Retina (tissue), 1 donor: ENCODE data around the gene C5orf24.
"Not testable (repeated sequence)": the region's sequence is repeated elsewhere in the genome, so short reads cannot be mapped to it uniquely, and the experiment has no call there.

Experiments used
- DNase-seq: peaks from one replicate; pipeline ENCODE4 v3.0.0-alpha.2; 2016

Gene C5orf24

DNA sequence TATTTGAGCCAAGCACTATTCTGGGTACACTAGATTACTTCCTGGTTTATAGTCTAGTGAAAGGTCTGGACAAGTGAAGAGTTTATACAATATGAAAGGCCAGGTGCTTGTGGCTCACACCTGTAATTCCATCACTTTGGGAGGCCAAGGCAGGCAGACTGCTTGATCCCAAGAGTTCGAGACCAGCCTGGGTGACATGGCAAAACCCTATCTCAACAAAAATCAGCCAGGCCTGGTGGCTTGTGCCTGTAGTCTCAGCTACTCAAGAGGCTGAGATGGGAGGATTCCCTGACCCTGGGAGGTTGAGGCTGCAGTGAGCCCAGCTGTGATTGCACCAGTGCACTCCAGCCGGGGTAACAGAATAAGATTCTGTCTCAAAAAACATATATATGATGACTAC lies 18.9 kb downstream of the C5orf24 start:
- DNase-seq: no peak

DNA sequence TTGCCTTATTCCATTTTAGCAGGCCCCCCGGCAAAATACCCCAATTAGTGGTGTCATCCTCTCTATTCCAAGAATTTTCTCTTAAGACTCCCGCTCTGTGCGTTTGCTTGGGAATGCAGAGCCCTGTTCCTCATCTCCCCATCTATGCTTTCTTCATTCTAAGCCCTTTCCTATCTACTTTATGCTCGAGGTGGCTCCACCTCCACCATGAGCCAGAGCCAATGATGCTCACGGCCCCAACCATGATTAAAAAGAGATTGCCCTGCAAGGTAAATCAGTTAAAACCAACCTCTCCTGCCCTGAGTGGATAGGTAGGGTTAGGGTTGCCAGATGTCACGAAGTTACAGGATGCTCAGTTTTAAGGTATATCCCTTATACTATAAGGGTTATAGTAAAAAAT lies 27.7 kb downstream of the C5orf24 start:
- no peak for DNase-seq

DNA sequence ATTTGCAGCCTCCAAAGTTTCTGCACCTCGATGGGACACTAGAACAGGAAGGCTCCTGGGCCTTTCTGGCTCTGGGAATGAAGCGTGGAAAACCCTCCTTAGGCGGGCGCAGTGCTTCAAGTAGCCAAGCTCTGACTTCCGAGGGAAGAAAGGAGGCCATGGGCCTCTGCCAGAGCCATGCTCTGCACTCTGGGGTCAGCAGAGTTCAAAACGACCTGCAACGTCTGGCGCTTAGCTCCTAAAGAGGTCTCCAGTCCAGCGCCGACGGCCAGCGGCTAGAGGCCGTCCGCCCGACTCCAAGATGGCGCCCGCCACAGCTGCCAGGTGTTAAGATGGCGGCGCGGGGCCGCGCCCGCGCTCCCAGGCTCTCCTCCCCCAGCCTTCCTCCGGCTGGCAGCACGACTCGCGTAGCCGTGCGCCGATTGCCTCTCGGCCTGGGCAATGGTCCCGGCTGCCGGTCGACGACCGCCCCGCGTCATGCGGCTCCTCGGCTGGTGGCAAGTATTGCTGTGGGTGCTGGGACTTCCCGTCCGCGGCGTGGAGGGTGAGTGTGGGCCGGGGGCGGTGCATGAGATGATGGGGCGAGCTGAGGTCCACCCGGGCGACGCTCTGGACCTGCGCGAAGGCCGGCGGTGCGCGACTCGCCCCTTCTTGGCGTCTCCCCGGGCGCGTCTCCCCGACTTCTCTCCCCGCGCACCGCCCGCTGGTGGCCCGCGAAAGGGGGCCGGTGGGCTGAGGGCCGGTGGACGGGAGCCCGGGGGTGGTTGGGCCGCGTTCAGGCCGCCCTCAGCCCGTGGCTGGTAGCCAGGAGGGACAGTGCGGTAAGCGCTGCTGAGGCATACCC lies 28.4 kb downstream of the C5orf24 start, which contains the start of gene TXNDC15:
Gene TXNDC15, plus strand, starts transcription at position 385 of the 844 bp plus-strand sequence. Its CDS starts 57 bp downstream, at position 442.
- DNase-seq: peak; percentile 97

DNA sequence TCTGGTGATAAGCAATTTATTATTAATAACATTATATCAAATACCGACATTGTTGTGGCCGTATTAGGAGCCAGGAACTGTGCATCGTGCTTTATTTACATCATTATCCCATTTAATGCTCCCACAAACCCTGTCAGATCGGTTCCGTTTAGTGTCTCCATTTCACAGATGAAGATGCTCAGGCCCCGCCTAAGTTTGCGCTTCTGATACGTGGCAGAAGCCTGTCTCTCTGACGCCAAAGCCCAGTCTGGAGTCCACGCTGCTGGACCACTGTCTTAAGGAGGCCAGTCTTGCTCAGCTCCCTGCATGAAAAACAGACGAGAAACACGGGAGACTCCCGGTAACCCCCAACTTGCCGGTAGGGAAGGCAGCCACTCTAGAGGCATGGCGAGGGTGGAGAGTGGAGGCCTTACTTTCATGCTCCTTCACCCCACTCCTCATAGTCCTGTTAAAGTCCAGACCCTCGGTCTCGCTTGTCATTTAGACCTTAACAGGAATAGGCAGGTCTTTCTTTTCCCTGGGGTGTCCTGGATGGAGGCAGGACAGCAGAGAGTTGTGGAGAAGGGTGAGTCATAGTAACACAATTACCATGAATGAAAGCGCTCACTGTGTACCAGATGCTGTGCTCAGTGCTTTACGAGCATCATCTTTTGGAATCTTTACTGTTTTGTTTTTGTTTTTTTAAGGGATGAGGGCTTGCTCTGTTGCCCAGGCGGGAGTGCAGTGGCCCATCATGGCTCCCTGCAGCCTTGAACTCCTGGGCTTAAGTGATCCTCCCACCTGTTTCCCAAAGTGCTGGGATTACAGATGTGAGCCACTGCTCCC lies 29.3 kb downstream of the C5orf24 start:
- peak; percentile 78 for DNase-seq

DNA sequence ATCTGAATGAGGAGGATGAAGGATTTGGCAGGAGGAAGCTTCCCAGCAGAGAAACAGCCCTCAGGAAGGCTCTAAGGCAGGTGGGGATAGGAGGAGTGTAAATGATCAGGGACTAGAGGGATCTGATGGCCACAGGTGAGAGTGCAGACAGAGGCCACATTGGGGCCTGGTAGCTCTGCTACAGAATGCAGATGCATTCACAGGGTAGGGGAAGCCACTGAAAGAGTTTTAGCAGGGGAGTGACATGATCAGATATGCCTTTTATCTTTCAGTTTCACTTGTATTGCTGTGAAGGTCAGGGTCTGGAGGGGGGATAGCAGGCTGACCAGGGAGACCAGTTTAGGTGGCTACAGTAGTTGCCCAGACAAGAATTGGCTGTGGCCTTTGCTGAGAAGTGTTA lies 31.4 kb downstream of the C5orf24 start:
- DNase-seq: no peak

DNA sequence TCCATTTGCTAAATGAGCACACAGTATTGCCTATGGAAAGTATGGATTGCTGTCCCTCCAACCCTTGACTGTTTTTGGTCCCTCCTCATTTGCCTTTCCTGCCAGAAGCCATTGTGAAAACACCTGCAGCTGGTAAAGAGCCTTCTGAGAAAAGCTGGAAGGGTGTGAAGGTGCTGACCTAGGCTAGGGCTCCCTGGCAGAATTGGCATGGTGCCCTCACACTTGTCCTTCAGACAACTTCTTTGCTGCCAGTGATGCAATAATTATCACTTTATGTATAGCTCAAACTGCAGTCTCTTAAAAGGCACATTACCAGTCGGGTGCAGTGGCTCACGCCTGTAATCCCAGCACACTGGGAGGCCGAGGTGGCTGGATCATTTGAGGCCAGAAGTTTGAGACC lies 32.6 kb downstream of the C5orf24 start:
- no peak for DNase-seq

DNA sequence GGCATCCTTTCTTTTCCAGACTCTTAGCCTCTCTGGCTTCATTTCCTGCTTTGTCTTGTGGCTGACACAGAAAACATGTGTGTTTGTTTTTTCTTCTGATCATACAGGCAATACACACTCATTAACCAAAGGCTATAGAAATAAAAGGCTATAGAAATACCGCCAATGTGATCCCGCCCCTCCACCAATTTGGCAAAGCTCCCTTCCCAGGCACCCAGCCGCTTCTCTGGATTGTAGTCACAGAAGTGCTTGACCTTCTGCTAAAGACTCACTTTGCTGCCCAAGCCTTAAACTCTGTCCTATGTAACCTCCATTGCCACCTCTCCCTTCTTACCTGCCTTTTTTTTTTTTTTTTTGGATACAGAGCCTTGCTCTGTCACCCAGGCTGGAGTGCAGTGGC lies 33.7 kb downstream of the C5orf24 start:
- DNase-seq: no peak

DNA sequence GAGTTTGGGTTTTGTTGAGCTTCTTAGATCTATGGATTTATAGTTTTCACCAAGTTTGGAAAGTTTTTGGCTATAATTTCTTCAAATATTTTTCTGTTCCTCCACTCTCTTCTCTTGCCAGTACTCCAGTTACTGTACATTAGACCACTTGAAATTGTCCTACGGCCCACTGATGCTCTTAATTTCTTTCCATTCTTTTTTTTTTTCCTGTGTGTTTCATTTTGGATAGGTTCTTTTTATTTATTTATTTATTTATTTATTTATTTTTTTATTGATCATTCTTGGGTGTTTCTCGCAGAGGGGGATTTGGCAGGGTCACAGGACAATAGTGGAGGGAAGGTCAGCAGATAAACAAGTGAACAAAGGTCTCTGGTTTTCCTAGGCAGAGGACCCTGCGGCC lies 35.2 kb downstream of the C5orf24 start:
- not testable (repeated sequence) for DNase-seq

DNA sequence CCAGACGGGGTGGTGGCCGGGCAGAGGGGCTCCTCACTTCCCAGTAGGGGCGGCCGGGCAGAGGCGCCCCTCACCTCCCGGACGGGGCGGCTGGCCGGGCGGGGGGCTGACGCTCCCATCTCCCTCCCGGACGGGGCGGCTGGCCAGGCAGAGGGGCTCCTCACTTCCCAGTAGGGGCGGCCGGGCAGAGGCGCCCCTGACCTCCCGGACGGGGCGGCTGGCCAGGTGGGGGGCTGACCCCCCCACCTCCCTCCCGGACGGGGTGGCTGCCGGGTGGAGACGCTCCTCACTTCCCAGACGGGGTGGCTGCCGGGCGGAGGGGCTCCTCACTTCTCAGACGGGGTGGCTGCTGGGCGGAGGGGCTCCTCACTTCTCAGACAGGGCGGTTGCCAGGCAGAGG lies 35.9 kb downstream of the C5orf24 start:
- DNase-seq: not testable (repeated sequence)

DNA sequence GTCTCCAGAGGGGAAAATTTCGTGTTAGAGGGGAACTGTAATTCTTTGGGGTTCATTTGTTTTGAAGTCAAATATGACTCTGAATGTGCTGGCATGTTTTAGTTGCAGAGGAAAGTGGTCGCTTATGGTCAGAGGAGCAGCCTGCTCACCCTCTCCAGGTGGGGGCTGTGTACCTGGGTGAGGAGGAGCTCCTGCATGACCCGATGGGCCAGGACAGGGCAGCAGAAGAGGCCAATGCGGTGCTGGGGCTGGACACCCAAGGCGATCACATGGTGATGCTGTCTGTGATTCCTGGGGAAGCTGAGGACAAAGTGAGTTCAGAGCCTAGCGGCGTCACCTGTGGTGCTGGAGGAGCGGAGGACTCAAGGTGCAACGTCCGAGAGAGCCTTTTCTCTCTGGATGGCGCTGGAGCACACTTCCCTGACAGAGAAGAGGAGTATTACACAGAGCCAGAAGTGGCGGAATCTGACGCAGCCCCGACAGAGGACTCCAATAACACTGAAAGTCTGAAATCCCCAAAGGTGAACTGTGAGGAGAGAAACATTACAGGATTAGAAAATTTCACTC lies 41.9 kb downstream of the C5orf24 start:
- no peak for DNase-seq

DNA sequence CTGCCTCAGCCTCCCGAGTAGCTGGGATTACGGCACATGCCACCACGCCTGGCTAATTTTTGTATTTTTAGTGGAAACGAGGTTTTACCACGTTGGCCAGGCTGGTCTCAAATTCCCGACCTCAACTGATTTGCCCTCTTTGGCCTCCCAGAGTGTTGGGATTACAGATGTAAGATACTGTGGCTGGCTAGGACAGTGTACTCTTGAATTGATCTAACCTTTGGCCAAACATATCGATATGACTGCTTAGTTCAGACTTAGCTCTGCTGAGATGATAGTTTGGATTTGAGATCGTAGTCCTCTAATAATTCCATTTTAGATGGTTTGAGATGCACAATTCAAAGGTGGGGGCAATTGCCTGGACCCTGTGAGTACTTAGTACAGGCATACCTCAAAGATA lies 43.6 kb downstream of the C5orf24 start:
- DNase-seq: no peak

DNA sequence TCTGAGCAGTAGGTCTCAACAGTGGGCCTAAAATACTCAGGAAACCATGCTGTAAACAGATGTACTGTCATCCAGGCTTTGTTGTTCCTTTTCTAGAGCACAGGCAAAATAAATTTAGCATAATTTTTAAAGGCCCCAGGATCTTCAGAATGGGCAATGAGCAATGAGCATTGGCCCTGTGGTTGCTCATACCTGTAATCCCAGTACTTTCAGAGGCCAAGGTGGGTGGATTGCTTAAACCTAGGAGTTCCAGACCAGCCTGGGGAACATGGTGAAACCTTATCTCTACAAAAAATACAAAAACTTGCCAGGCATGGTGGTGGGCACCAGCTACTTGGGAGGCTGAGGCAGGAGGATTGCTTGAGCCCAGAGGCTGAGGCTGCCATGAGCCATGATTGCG lies 45.7 kb downstream of the C5orf24 start:
- no peak for DNase-seq

DNA sequence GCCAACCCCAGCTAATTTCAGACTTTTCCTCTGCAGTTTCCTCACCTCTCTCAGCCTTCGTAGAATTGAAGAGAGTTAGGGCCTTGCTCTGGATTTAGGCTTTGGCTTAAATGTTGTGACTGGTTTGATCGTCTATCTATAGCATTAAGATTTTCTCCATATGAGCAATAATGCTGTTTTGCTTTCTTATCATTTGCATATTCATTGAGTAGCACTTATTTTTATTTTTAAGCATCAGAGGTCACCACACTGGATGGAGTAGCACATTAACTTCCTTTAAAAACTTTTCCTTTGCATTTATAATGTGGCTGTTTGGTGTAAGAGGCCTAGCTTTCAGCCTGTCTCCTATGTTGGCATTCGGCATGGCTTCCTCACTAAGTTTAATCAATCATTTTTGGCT lies 46.5 kb downstream of the C5orf24 start:
- DNase-seq: no peak

DNA sequence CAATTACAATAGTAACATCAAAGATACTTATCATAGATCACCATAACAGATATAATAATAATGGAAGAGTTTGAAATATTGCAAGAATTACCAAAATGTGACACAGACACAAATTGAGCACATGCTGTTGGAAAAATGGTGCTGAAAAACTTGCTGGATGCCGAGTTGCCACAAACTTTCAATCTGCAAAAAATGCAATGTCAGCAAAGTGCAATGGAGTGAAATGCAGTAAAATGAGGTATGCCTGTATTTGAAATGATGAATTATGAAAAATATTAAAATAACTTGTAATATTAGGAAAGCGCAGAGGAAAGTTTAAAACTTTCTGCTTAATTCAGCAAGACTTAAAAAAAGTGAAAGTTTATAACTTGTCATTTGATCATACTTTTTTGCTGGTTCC lies 47.2 kb downstream of the C5orf24 start:
- no peak for DNase-seq

DNA sequence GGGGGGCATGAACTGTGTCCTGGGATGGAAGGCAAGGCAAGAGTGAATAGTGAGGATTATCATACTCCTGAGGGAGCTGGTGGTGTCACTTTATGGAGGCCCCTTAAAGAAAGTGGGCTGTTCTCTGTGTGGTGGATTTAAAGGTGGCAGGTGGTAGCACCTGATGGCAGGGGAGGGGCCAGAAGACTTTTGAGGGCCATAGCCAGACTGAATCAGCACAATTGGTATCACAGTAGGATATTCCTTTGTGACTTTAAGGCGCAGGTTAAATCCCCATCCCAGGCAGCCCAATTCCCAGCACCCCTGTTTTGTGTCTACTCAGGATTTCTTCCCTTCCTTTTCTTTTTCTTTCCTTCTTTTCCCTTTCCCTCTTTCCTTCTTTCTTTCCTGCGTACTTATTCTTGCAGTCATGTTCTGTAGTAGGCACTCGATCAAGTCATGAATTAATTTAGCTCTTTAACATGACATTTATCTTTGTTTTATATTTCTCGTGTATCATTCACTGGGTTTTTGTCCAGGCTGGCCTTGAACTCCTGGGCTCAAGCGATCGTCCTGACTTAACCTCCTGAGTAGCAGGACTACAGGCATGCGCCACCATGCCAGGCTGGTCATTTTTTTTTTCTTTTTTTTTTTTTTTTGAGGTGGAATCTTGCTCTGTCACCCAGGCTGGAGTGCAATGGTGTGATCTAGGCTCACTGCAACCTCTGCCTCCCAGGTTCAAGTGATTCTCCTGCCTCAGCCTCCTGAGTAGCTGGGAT lies 48.2 kb downstream of the C5orf24 start:
- no peak for DNase-seq

DNA sequence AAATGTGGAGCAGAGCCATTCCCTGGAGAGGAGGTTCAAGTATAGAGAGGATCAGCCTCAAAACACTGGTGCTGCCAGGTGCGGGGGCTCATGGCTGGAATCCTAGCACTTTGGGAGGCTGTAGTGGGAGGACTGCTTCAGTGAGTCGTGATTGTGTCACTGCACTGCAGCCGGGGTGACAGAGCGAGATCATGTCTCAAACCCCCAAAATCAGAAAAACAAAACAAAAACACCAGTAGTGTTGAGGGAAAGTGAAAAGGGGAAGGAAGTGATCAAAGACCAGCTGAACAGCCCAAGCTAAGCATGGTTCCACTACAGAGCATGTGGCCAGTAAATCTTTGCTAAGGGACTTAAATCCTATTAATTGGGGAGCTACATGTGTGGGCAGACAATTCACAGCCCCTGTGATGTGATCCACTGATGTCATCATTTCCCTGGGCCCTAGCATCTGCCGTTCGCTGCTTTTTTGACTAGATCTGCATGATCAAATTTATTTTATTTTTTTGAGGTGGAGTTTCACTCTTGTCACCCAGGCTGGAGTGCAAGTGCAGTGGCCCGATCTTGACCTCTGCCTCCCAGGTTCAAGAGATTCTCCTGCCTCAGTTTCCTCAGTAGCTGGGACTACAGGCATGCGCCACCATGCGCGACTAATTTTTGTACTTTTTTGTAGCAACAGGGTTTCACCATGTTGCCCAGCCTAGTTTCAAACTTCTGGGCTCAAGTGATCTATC lies 56.5 kb downstream of the C5orf24 start:
- DNase-seq: no peak

DNA sequence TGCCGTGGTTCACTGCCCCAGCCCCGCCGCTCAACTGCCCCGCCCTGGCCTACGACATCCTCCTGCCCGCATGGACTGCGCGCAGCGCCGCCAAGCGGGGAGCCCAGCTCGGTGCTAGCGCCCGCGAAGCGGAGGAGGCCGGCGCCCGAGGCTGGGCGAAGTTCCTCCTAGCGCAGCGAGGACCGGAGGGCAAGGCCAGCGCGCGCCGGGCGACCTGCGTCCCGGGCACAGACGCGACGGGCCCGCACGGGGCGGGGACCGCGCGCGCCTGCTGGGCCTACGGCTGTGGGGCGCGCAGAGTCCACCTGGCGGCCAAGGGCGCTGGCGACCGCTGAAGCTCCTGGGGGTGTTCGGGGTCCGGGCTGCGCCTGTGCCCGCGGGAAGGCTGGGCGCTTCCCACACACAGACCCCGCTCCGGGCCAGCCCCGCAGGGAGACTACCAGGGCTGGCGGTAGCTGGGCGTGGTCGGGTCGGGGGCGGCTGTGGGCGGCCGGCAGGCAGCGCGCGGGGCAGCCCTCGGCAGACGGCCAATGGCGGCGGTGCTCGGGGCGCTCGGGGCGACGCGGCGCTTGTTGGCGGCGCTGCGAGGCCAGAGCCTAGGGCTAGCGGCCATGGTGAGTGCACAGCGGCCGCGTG lies 59.0 kb downstream of the C5orf24 start, which contains the start of gene PCBD2:
Gene PCBD2, plus strand, starts transcription at position 522 of the 636 bp plus-strand sequence. Its CDS starts 9 bp downstream, at position 531.
- peak; percentile 92 for DNase-seq

DNA sequence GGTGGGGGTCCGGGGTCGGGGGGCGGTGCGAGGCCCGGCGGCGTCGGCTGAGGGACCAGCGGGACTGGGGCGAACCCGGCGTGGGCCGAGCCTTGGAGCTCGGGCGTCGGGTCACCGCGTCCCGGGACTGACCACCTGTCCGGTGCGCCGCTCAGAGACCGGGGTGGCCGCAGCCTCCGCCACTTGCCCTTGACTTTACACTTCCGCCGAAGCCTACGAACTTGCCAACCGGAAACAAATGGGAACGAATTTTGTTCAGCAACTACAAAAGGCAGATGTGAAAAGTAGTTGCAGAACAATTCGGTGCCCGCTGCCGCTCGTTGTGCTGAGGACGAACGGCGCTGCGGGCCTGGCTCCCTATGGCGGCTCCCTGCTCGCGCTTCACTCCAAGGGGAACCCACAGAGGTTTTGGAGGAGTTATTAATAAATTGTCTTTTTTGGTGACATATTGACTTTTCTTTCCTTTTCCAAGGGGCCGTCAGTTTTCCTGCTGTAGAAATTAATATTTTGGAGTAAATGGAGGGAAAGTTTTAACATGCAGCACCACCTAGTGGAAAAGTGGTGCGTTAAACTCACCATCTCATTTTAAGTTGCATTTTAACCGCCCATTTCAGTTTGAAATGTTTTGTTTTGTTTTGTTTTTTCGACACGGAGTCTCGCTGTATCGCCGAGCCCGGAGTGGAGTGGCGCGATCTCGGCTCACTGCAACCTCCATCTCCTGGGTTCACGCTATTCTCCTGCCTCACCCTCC lies 59.7 kb downstream of the C5orf24 start:
- DNase-seq: peak; percentile 92

DNA sequence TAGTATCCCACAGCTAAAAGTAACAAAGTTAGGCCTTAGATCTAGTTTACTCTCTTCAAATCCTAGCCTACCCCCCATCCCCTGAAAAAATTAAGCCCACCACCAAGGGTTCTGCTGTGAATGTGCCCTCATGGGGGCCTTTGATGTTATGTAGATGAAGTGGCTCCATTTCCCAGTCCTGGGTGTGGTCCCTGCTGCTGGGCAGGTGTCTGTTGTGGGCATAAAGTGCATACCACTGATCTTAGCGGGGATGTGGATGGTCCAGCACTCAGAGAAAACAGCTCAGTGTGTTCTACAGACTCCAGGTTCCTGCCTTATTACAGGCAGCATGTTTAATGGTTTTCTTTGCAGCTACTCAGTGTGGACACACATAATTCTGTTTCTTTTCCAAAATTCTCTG lies 61.0 kb downstream of the C5orf24 start:
- DNase-seq: no peak
